Lung (tissue), 12 donors: ENCODE data around the gene FAM32A. TPM values are rescaled to one million over a fixed set of nuclear protein-coding genes. Genes with fewer than 3 reads are reported as not detected.
A peak's percentile ranks its signal among the peaks of the same experiment; 100 is the strongest.

ENCODE experiments used
- ATAC-seq: fragments of 200-7000 bp; cut with Tn5 transposase; one replicate; pipeline ENCODE4 v1.9.1; 2020; ENCODE audit warnings: moderate number of reproducible peaks; ENCODE audit not compliant: insufficient read depth, low FRiP score
- DNase-seq, 3 donors: peaks; one replicate each; pipeline ENCODE4 v3.0.0-alpha.2; 2013 to 2017
- H3K27ac ChIP-seq, 2 donors: one replicate each; pipeline ENCODE4 v1.5.1; 2013; ENCODE audit warnings: mild to moderate bottlenecking in 2 of 2, moderate library complexity in 2 of 2, control low read depth in 1 of 2, inconsistent platforms in 1 of 2, low read depth in 1 of 2, low read length in 1 of 2
- H3K27me3 ChIP-seq, 3 donors: one replicate each; pipeline ENCODE4 v1.5.1; 2013; ENCODE audit warnings: low read length in 2 of 3; ENCODE audit not compliant: control insufficient read depth in 3 of 3, insufficient read depth in 3 of 3
- H3K36me3 ChIP-seq, 4 donors: one replicate each; pipeline ENCODE4 v1.5.1; 2013; ENCODE audit warnings: low read length in 4 of 4, mild to moderate bottlenecking in 1 of 4, moderate library complexity in 1 of 4; ENCODE audit not compliant: control insufficient read depth in 4 of 4, insufficient read depth in 4 of 4
- H3K4me1 ChIP-seq, 5 donors: one replicate each; pipeline ENCODE4 v1.5.1; 2013; ENCODE audit warnings: low read length in 5 of 5, mild to moderate bottlenecking in 2 of 5, moderate library complexity in 1 of 5; ENCODE audit not compliant: control insufficient read depth in 5 of 5, insufficient read depth in 5 of 5
- H3K4me3 ChIP-seq: one replicate; pipeline ENCODE4 v1.5.1; 2013; ENCODE audit warnings: mild to moderate bottlenecking, control low read depth, moderate library complexity
- H3K9ac ChIP-seq, 2 donors: one replicate each; pipeline ENCODE4 v1.5.1; 2013; ENCODE audit warnings: low read length in 2 of 2, control low read depth in 1 of 2; ENCODE audit not compliant: insufficient read depth in 1 of 2
- H3K9me3 ChIP-seq, 4 donors: one replicate each; pipeline ENCODE4 v1.5.1; 2013; ENCODE audit warnings: low read length in 3 of 4, mild to moderate bottlenecking in 1 of 4, moderate library complexity in 1 of 4; ENCODE audit not compliant: control insufficient read depth in 4 of 4, insufficient read depth in 3 of 4
- CTCF ChIP-seq: IDR thresholded peaks from 2 replicates; pipeline ENCODE4 v1.5.1; 2012; ENCODE audit warnings: mild to moderate bottlenecking; ENCODE audit errors: control extremely low read depth, extremely low read depth
- WGBS, 2 donors: extraction: QIAGEN DNeasy Blood & Tissue Kit; methylation state at CpG; one replicate each; pipeline ENCODE4 v1.1.7; 2013; 5-methylcytosine and 5-hydroxymethylcytosine counted together
- polyA plus RNA-seq, 2 donors: library from polyadenylated mRNA; stranded (reverse); fragments of 200-250 nt; gene quantifications; one replicate each; pipeline ENCODE4 v1.2.1, GENCODE V29; 2013
- total RNA-seq, 2 donors: library from RNA; depleted of rRNA in 1 of 2; stranded (reverse); fragments of >200 nt in 1 of 2; gene quantifications; one replicate each; pipeline ENCODE4 v1.2.1, GENCODE V29; 2014 to 2021
- donor health status: control.
- donor health status: control.
- donor health status: Bipolar disorder and iron deficiency.
- donor health status: healthy.
- donor health status: DM: yes; HTN: yes; CAD: no.

FAM32A gene
- total and polyA plus RNA-seq, 4 donors = 53.5 to 81.7 (median 68.8) TPM

- H3K9me3 ChIP-seq = no peaks in the 10 kb centered on the region
- no peak for TF ChIP-seq CTCF
- ATAC-seq = no peak
- H3K36me3 ChIP-seq = no peaks in the 10 kb centered on the region
- H3K4me3 ChIP-seq = no peak overlapping the region
- peaks cover 0 to 8% (median 0%) of the 10 kb centered on the region in 5 donors for H3K4me1 ChIP-seq
- DNase-seq = no peak
- H3K9ac ChIP-seq = no peak overlapping the region
- WGBS, 2 donors = 26 to 43% methylated on average over 13 of the region's 13 CpGs
- no peaks in the 10 kb centered on the region for H3K27me3 ChIP-seq
- no peak overlapping the region for H3K27ac ChIP-seq
Observed at GRCh38 chr19:16139752-16140151, 45.5 kb upstream of the FAM32A start.

- DNase-seq (no peak), ATAC-seq (no peak)
- H3K27me3 ChIP-seq = no peaks in the 10 kb centered on the region
- 17 to 51% methylated on average over 4 of the region's 4 CpGs for WGBS, 2 donors
- no peak overlapping the region for H3K4me3 ChIP-seq
- H3K27ac ChIP-seq = no peak overlapping the region
- peaks cover 0 to 8% (median 0%) of the 10 kb centered on the region in 5 donors for H3K4me1 ChIP-seq
- H3K9ac ChIP-seq = no peak overlapping the region
- no peaks in the 10 kb centered on the region for H3K9me3 ChIP-seq
- TF ChIP-seq CTCF = no peak
- H3K36me3 ChIP-seq = no peaks in the 10 kb centered on the region
Observed at GRCh38 chr19:16141043-16141442, 44.2 kb upstream of the FAM32A start.

- Histone ChIP-seq H3K9me3 (no peaks in the 10 kb centered on the region), H3K27me3 (no peaks in the 10 kb centered on the region), H3K4me3 (no peak overlapping the region), H3K27ac (peak overlapping the region in 1 of 2 donors; percentile 5), H3K4me1 (peaks cover 0 to 8% (median 0%) of the 10 kb centered on the region in 5 donors), H3K9ac (no peak overlapping the region), H3K36me3 (no peaks in the 10 kb centered on the region)
- 56 to 67% methylated on average over 9 of the region's 9 CpGs for WGBS, 2 donors
- ATAC-seq = no peak
- TF ChIP-seq CTCF = no peak
- DNase-seq = no peak
Observed at GRCh38 chr19:16142032-16142580, 43.1 kb upstream of the FAM32A start.
